Measurements from ENCODE around the gene MMP14. TPM values are rescaled to one million over a fixed set of nuclear protein-coding genes. Genes with fewer than 3 reads are reported as not detected.

The MMP14 gene
- total and polyA plus RNA-seq, 2 of the 13 experiments (the other 11 are each of a cell fraction or from before 2014, with no cell fraction given): 5.2 to 9.8 TPM

DNA sequence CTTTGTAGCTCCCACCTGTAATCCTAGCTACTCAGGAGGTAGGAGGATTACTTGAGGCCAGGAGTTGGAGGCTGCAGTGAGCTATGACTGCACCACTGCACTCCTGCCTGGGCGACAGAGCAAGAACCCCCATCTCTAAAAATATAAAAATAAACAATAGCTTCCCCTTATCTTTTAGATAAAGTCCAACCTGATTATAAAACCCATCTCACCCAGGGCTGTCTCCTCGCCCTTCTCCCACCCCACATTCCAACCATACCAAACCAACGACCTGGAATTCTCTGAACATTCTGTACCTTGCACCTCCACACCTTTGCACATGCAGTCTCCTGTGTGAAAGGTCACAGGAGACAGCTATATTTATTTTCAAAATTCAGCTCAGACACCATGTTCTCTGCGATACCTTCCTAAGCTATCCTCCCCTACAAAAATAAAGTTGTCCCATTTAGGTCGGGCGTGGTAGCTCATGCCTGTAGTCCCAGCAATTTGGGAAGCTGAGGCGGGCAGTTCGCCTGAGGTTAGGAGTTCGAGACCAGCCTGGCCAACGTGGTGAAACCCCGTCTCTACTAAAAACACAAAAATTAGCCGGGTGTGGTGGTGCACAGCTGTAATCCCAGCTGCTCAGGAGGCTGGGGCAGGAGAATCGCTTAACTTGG, 28.8 kb upstream of the MMP14 start (continued):
- TF ChIP-seq, protein P1, sequence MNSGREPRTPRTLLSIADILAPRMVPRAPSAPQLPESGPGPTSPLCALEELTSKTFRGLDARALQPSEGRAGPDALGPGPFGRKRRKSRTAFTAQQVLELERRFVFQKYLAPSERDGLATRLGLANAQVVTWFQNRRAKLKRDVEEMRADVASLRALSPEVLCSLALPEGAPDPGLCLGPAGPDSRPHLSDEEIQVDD (CRISPR knock-in tag; IDR thresholded peaks at IDR 0.05; ENCODE audit: borderline replicate concordance): 0 out of 2 replicates have a peak, but pooled peaks have one; percentile 16
- TF ChIP-seq, protein P2, sequence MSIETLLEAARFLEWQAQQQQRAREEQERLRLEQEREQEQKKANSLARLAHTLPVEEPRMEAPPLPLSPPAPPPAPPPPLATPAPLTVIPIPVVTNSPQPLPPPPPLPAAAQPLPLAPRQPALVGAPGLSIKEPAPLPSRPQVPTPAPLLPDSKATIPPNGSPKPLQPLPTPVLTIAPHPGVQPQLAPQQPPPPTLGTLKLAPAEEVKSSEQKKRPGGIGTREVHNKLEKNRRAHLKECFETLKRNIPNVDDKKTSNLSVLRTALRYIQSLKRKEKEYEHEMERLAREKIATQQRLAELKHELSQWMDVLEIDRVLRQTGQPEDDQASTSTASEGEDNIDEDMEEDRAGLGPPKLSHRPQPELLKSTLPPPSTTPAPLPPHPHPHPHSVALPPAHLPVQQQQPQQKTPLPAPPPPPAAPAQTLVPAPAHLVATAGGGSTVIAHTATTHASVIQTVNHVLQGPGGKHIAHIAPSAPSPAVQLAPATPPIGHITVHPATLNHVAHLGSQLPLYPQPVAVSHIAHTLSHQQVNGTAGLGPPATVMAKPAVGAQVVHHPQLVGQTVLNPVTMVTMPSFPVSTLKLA (IDR thresholded peaks at IDR 0.05): no peak
- TF ChIP-seq NR2F6 (IDR thresholded peaks at IDR 0.05) (peak; percentile 85), NR2F6 (CRISPR knock-in tag; IDR thresholded peaks at IDR 0.05) (peak; percentile 87), TBX3 (IDR thresholded peaks at IDR 0.05; ENCODE audit: borderline replicate concordance) (peak; percentile 81), ZNF747 (CRISPR knock-in tag; IDR thresholded peaks at IDR 0.05; ENCODE audit: borderline replicate concordance) (peak; percentile 66; the same call in 1 of the 2 replicates), NR2C2 (CRISPR knock-in tag; IDR thresholded peaks at IDR 0.05; ENCODE audit: borderline replicate concordance) (peak; percentile 65; the same call in 1 of the 2 replicates), SOX6 (IDR thresholded peaks at IDR 0.05) (no peak), SOX6 (CRISPR knock-in tag; IDR thresholded peaks at IDR 0.05) (peak; percentile 82), MEF2D (CRISPR knock-in tag; IDR thresholded peaks at IDR 0.05) (peak; percentile 34; the same call in 1 of the 2 replicates), SAFB2 (CRISPR knock-in tag; IDR thresholded peaks at IDR 0.05; ENCODE audit: borderline replicate concordance, low read depth) (no peak), ESRRA (CRISPR knock-in tag; IDR thresholded peaks at IDR 0.05; ENCODE audit: low read depth) (peak; percentile 84), NFKB2 (CRISPR knock-in tag; IDR thresholded peaks at IDR 0.05; ENCODE audit: borderline replicate concordance) (no peak; the same call in 1 of the 2 replicates), MEIS2 (CRISPR knock-in tag; IDR thresholded peaks at IDR 0.05) (peak; percentile 16; the same call in 1 of the 2 replicates)
- TF ChIP-seq, protein P3, sequence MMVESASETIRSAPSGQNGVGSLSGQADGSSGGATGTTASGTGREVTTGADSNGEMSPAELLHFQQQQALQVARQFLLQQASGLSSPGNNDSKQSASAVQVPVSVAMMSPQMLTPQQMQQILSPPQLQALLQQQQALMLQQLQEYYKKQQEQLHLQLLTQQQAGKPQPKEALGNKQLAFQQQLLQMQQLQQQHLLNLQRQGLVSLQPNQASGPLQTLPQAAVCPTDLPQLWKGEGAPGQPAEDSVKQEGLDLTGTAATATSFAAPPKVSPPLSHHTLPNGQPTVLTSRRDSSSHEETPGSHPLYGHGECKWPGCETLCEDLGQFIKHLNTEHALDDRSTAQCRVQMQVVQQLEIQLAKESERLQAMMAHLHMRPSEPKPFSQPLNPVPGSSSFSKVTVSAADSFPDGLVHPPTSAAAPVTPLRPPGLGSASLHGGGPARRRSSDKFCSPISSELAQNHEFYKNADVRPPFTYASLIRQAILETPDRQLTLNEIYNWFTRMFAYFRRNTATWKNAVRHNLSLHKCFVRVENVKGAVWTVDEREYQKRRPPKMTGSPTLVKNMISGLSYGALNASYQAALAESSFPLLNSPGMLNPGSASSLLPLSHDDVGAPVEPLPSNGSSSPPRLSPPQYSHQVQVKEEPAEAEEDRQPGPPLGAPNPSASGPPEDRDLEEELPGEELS (CRISPR knock-in tag; IDR thresholded peaks at IDR 0.05): peak; percentile 44; the same call in 1 of the 2 replicates
- TF ChIP-seq, protein P4, sequence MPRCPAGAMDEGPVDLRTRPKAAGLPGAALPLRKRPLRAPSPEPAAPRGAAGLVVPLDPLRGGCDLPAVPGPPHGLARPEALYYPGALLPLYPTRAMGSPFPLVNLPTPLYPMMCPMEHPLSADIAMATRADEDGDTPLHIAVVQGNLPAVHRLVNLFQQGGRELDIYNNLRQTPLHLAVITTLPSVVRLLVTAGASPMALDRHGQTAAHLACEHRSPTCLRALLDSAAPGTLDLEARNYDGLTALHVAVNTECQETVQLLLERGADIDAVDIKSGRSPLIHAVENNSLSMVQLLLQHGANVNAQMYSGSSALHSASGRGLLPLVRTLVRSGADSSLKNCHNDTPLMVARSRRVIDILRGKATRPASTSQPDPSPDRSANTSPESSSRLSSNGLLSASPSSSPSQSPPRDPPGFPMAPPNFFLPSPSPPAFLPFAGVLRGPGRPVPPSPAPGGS (CRISPR knock-in tag; IDR thresholded peaks at IDR 0.05): peak; percentile 42; the same call in 1 of the 2 replicates
- TF ChIP-seq, protein P5, sequence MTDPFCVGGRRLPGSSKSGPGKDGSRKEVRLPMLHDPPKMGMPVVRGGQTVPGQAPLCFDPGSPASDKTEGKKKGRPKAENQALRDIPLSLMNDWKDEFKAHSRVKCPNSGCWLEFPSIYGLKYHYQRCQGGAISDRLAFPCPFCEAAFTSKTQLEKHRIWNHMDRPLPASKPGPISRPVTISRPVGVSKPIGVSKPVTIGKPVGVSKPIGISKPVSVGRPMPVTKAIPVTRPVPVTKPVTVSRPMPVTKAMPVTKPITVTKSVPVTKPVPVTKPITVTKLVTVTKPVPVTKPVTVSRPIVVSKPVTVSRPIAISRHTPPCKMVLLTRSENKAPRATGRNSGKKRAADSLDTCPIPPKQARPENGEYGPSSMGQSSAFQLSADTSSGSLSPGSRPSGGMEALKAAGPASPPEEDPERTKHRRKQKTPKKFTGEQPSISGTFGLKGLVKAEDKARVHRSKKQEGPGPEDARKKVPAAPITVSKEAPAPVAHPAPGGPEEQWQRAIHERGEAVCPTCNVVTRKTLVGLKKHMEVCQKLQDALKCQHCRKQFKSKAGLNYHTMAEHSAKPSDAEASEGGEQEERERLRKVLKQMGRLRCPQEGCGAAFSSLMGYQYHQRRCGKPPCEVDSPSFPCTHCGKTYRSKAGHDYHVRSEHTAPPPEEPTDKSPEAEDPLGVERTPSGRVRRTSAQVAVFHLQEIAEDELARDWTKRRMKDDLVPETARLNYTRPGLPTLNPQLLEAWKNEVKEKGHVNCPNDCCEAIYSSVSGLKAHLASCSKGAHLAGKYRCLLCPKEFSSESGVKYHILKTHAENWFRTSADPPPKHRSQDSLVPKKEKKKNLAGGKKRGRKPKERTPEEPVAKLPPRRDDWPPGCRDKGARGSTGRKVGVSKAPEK (CRISPR knock-in tag; IDR thresholded peaks at IDR 0.05; ENCODE audit: borderline replicate concordance): no peak
